Measurements from ENCODE around the gene CPLANE1. TPM values are rescaled to one million over a fixed set of nuclear protein-coding genes. Genes with fewer than 3 reads are reported as not detected.

The CPLANE1 gene
- polyA plus RNA-seq, 1 donor (not counting 4 experiments of a cell fraction or from before 2014, with no cell fraction given) = 9.2 TPM

- Histone ChIP-seq H4K20me1 (ENCODE audit: control insufficient read depth, extremely low read depth, insufficient read depth, low read length) (no peaks in the 10 kb centered on the region), H3K79me2 (ENCODE audit: control insufficient read depth, insufficient read depth, low read length) (no peaks in the 10 kb centered on the region), H3K9ac (ENCODE audit: control insufficient read depth, extremely low read depth, insufficient read depth, low read length) (no peak overlapping the region), H3K27me3 (ENCODE audit: control insufficient read depth, extremely low read depth, insufficient read depth, low read length) (no peaks in the 10 kb centered on the region), H2AFZ (ENCODE audit: control insufficient read depth, low read length) (no peak overlapping the region), H3K27ac (ENCODE audit: control insufficient read depth, insufficient read depth, low read length) (no peak overlapping the region), H3K4me3 (ENCODE audit: control insufficient read depth in 2 of 3, extremely low read depth in 1 of 3, insufficient read depth in 2 of 3, low read depth in 1 of 3, low read length in 3 of 3) (no peak overlapping the region), H3K4me1 (ENCODE audit: control insufficient read depth, extremely low read depth, insufficient read depth, low read length) (no peaks in the 10 kb centered on the region), H3K9me3 (ENCODE audit: control insufficient read depth, low read depth, low read length) (no peaks in the 10 kb centered on the region), H3K4me2 (ENCODE audit: control insufficient read depth, extremely low read depth, insufficient read depth, low read depth, low read length) (no peak overlapping the region), H3K9me1 (ENCODE audit: control insufficient read depth, extremely low read depth, insufficient read depth, low read length) (no peaks in the 10 kb centered on the region), H3K36me3 (ENCODE audit: control insufficient read depth in 2 of 2, extremely low read depth in 1 of 2, insufficient read depth in 2 of 2, low read length in 2 of 2) (peaks cover 5 to 14% of the 10 kb centered on the region in 2 experiments)
- DNase-seq (ENCODE audit: low read depth, low spot score) = no peak
- no peak for TF ChIP-seq EZH2 (IDR thresholded peaks at IDR 0.05; ENCODE audit: low read length)
- TF ChIP-seq CTCF (optimal IDR thresholded peaks at IDR 0.05 in 1 of 3, IDR thresholded peaks at IDR 0.05 in 1 of 3, conservative IDR thresholded peaks at IDR 0.05 in 1 of 3; ENCODE audit: extremely low read depth in 1 of 3, insufficient read depth in 2 of 3, low read length in 3 of 3) = no peak
- no peak for FAIRE-seq
- dilution Hi-C loops (cut with MboI; ENCODE audit: extremely low pct_ligation_motif_present, low sequenced_read_pairs) = no loop called here
Measured at GRCh38 chr5:37063739-37064138, 185.4 kb downstream of the CPLANE1 start.

- no peaks in the 10 kb centered on the region for H3K27me3 ChIP-seq (ENCODE audit: control insufficient read depth, extremely low read depth, insufficient read depth, low read length)
- no peak overlapping the region for H3K9ac ChIP-seq (ENCODE audit: control insufficient read depth, extremely low read depth, insufficient read depth, low read length)
- TF ChIP-seq CTCF (optimal IDR thresholded peaks at IDR 0.05 in 1 of 3, IDR thresholded peaks at IDR 0.05 in 1 of 3, conservative IDR thresholded peaks at IDR 0.05 in 1 of 3; ENCODE audit: extremely low read depth in 1 of 3, insufficient read depth in 2 of 3, low read length in 3 of 3) = no peak
- no peak for TF ChIP-seq EZH2 (IDR thresholded peaks at IDR 0.05; ENCODE audit: low read length)
- dilution Hi-C loops (cut with MboI; ENCODE audit: extremely low pct_ligation_motif_present, low sequenced_read_pairs) = no loop called here
- H3K4me1 ChIP-seq (ENCODE audit: control insufficient read depth, extremely low read depth, insufficient read depth, low read length) = no peaks in the 10 kb centered on the region
- H3K36me3 ChIP-seq (ENCODE audit: control insufficient read depth in 2 of 2, extremely low read depth in 1 of 2, insufficient read depth in 2 of 2, low read length in 2 of 2) = peaks cover 8 to 16% of the 10 kb centered on the region in 2 experiments
- H3K4me3 ChIP-seq (ENCODE audit: control insufficient read depth in 2 of 3, extremely low read depth in 1 of 3, insufficient read depth in 2 of 3, low read depth in 1 of 3, low read length in 3 of 3) = no peak overlapping the region
- no peaks in the 10 kb centered on the region for H3K79me2 ChIP-seq (ENCODE audit: control insufficient read depth, insufficient read depth, low read length)
- no peaks in the 10 kb centered on the region for H4K20me1 ChIP-seq (ENCODE audit: control insufficient read depth, extremely low read depth, insufficient read depth, low read length)
- no peaks in the 10 kb centered on the region for H3K9me3 ChIP-seq (ENCODE audit: control insufficient read depth, low read depth, low read length)
- DNase-seq (ENCODE audit: low read depth, low spot score) (no peak), FAIRE-seq (no peak)
- H2AFZ ChIP-seq (ENCODE audit: control insufficient read depth, low read length) = no peak overlapping the region
- no peak overlapping the region for H3K27ac ChIP-seq (ENCODE audit: control insufficient read depth, insufficient read depth, low read length)
- H3K4me2 ChIP-seq (ENCODE audit: control insufficient read depth, extremely low read depth, insufficient read depth, low read depth, low read length) = no peak overlapping the region
- no peaks in the 10 kb centered on the region for H3K9me1 ChIP-seq (ENCODE audit: control insufficient read depth, extremely low read depth, insufficient read depth, low read length)
Measured at GRCh38 chr5:37060030-37060429, 189.1 kb downstream of the CPLANE1 start.
